H54 (cell line): Measurements from ENCODE around the gene NR5A2.

ENCODE experiments used
- DNase-seq: peaks from one replicate; pipeline ENCODE4 v3.0.0; 2011; ENCODE audit warnings: low spot score, mixed read lengths; ENCODE audit not compliant: insufficient read length
- FAIRE-seq: peaks from 3 replicates; lab custom pipeline; 2011; peaks lifted over from hg19 to GRCh38; lab: Jason Lieb, UNC
- POLR2A ChIP-seq: IDR thresholded peaks from 2 replicates; pipeline ENCODE4 v1.6.1; 2011; ENCODE audit warnings: low read depth, mild to moderate bottlenecking, low read length

NR5A2 gene

GRCh38 chr1:200103966-200104583 is 76.6 kb downstream of the NR5A2 start:
- DNase-seq (no peak), FAIRE-seq (no peak)
- TF ChIP-seq POLR2A: no peak

- TF ChIP-seq POLR2A: no peak
- FAIRE-seq (no peak), DNase-seq (no peak)
Measured at GRCh38 chr1:200107004-200107470, 79.5 kb downstream of the NR5A2 start.

GRCh38 chr1:200108659-200109058 is 81.1 kb downstream of the NR5A2 start:
- FAIRE-seq (no peak), DNase-seq (no peak)
- no peak for TF ChIP-seq POLR2A

GRCh38 chr1:200112290-200112689 is 84.8 kb downstream of the NR5A2 start:
- TF ChIP-seq POLR2A: no peak
- no peak for FAIRE-seq
- DNase-seq: no peak

- no peak for DNase-seq
- no peak for TF ChIP-seq POLR2A
- no peak for FAIRE-seq
Measured at GRCh38 chr1:200115532-200115931, 88.0 kb downstream of the NR5A2 start.

GRCh38 chr1:200116324-200116723 is 88.8 kb downstream of the NR5A2 start:
- no peak for TF ChIP-seq POLR2A
- FAIRE-seq (no peak), DNase-seq (no peak)

- no peak for TF ChIP-seq POLR2A
- DNase-seq: no peak
- no peak for FAIRE-seq
Measured at GRCh38 chr1:200118779-200119505, 91.4 kb downstream of the NR5A2 start.

- TF ChIP-seq POLR2A: no peak
- FAIRE-seq (no peak), DNase-seq (no peak)
Measured at GRCh38 chr1:200121421-200121820, 93.9 kb downstream of the NR5A2 start.

- DNase-seq (no peak), FAIRE-seq (no peak)
- TF ChIP-seq POLR2A: no peak
Measured at GRCh38 chr1:200124309-200124708, 96.8 kb downstream of the NR5A2 start.

- no peak for TF ChIP-seq POLR2A
- no peak for FAIRE-seq
Measured at GRCh38 chr1:200128081-200128480, 100.6 kb downstream of the NR5A2 start.

GRCh38 chr1:200128944-200129879 is 101.7 kb downstream of the NR5A2 start:
- DNase-seq: no peak
- FAIRE-seq: no peak
- no peak for TF ChIP-seq POLR2A

More at GRCh38 chr1:200128081-200128480, 100.6 kb downstream of the NR5A2 start:
- DNase-seq: no peak

GRCh38 chr1:200130552-200130951 is 103.0 kb downstream of the NR5A2 start:
- DNase-seq (no peak), FAIRE-seq (no peak)
- no peak for TF ChIP-seq POLR2A

GRCh38 chr1:200131551-200132125 is 104.1 kb downstream of the NR5A2 start:
- no peak for TF ChIP-seq POLR2A
- no peak for DNase-seq
- no peak for FAIRE-seq
